Esophagus squamous epithelium (tissue), 4 donors: ENCODE data around the gene SPATS2.

Source experiments
- CTCF ChIP-seq, 6 experiments: fragments of 450-650 bp in 4 of 6; fragments of 200-600 bp in 2 of 6; sonication (generic) in 2 of 6; IDR thresholded peaks; one replicate each; pipeline ENCODE4 v1.5.1; 2016 to 2019; ENCODE audit warnings: antibody characterized with exemption in 6 of 6, mild to moderate bottlenecking in 4 of 6, moderate library complexity in 4 of 6
- POLR2A ChIP-seq, 4 donors: fragments of 450-650 bp; IDR thresholded peaks; one replicate each; pipeline ENCODE4 v1.6.1; 2017; ENCODE audit warnings: antibody characterized with exemption in 4 of 4, mild to moderate bottlenecking in 4 of 4, moderate library complexity in 3 of 4

- TF ChIP-seq CTCF (IDR thresholded peaks at IDR 0.05) (no peak), POLR2A (IDR thresholded peaks at IDR 0.05) (no peak)
Observed at GRCh38 chr12:49397000-49397399, 29.7 kb downstream of the SPATS2 start.
